ENCODE measurements around the gene ADARB2. TPM values are rescaled to one million over a fixed set of nuclear protein-coding genes. Genes with fewer than 3 reads are reported as not detected.

Gene ADARB2
- total RNA-seq, 3 donors from 2014 or later: 0.31 to 4.2 TPM; not detected in 1

- no peak for TF ChIP-seq CTCF (IDR thresholded peaks at IDR 0.05)
These were observed 193.1 kb downstream of the ADARB2 start for GRCh38 chr10:1544209-1544673.

GRCh38 chr10:1543596-1543995, 193.7 kb downstream of the ADARB2 start:
- Histone ChIP-seq H3K4me3 (no peak overlapping the region), H3K36me3 (ENCODE audit: low read depth) (no peaks in the 10 kb centered on the region), H3K4me1 (ENCODE audit: low read depth) (no peaks in the 10 kb centered on the region), H3K9me3 (no peaks in the 10 kb centered on the region)
- intact Hi-C loops (cut with DNase I, micrococcal nuclease): no loop called here
- TF ChIP-seq CTCF (IDR thresholded peaks at IDR 0.05): no peak
- DNase-seq (no peak), ATAC-seq (no peak)

More at GRCh38 chr10:1544209-1544673, 193.1 kb downstream of the ADARB2 start:
- no peaks in the 10 kb centered on the region for H3K36me3 ChIP-seq (ENCODE audit: low read depth)
- no peaks in the 10 kb centered on the region for H3K9me3 ChIP-seq
- DNase-seq: no peak
- H3K4me1 ChIP-seq (ENCODE audit: low read depth): no peaks in the 10 kb centered on the region
- intact Hi-C loops (cut with DNase I, micrococcal nuclease): no loop called here
- no peak overlapping the region for H3K4me3 ChIP-seq
- ATAC-seq: no peak

- no peak for DNase-seq
- Histone ChIP-seq H3K9me3 (no peaks in the 10 kb centered on the region), H3K36me3 (ENCODE audit: low read depth) (no peaks in the 10 kb centered on the region), H3K4me1 (ENCODE audit: low read depth) (no peaks in the 10 kb centered on the region), H3K4me3 (no peak overlapping the region)
- ATAC-seq: no peak
- TF ChIP-seq CTCF (IDR thresholded peaks at IDR 0.05): no peak
- intact Hi-C loops (cut with DNase I, micrococcal nuclease): no loop called here
These were observed 194.4 kb downstream of the ADARB2 start for GRCh38 chr10:1542941-1543340.

GRCh38 chr10:1540144-1540543, 197.2 kb downstream of the ADARB2 start:
- no peaks in the 10 kb centered on the region for H3K9me3 ChIP-seq
- DNase-seq: no peak
- no peaks in the 10 kb centered on the region for H3K4me1 ChIP-seq (ENCODE audit: low read depth)
- no peak for TF ChIP-seq CTCF (IDR thresholded peaks at IDR 0.05)
- no peak overlapping the region for H3K4me3 ChIP-seq
- no peak for ATAC-seq
- no peaks in the 10 kb centered on the region for H3K36me3 ChIP-seq (ENCODE audit: low read depth)
- intact Hi-C loops (cut with DNase I, micrococcal nuclease): no loop called here

GRCh38 chr10:1539216-1539615, 198.1 kb downstream of the ADARB2 start:
- ATAC-seq (no peak), DNase-seq (no peak)
- no peaks in the 10 kb centered on the region for H3K4me1 ChIP-seq (ENCODE audit: low read depth)
- no peaks in the 10 kb centered on the region for H3K9me3 ChIP-seq
- intact Hi-C loops (cut with DNase I, micrococcal nuclease): no loop called here
- no peak overlapping the region for H3K4me3 ChIP-seq
- no peaks in the 10 kb centered on the region for H3K36me3 ChIP-seq (ENCODE audit: low read depth)
- no peak for TF ChIP-seq CTCF (IDR thresholded peaks at IDR 0.05)

- TF ChIP-seq CTCF (IDR thresholded peaks at IDR 0.05): no peak
- Histone ChIP-seq H3K36me3 (ENCODE audit: low read depth) (no peaks in the 10 kb centered on the region), H3K9me3 (no peaks in the 10 kb centered on the region), H3K4me1 (ENCODE audit: low read depth) (no peaks in the 10 kb centered on the region), H3K4me3 (no peak overlapping the region)
- ATAC-seq: peak; percentile 14
- intact Hi-C loops (cut with DNase I, micrococcal nuclease): no loop called here
- no peak for DNase-seq
These were observed 198.7 kb downstream of the ADARB2 start for GRCh38 chr10:1538531-1539061.
